Stomach (tissue), 4 donors: Measurements from ENCODE around the gene CUTC.

Experiments used
- CTCF ChIP-seq, 7 experiments: fragments of 450-650 bp in 4 of 7; fragments of 200-600 bp in 3 of 7; sonication (generic) in 3 of 7; IDR thresholded peaks; one replicate each; pipeline ENCODE4 v1.5.1; 2016 to 2019; ENCODE audit warnings: antibody characterized with exemption in 7 of 7, control low read depth in 2 of 7, mild to moderate bottlenecking in 1 of 7
- EP300 ChIP-seq: sonication (generic); formaldehyde crosslinking; IDR thresholded peaks from one replicate; pipeline ENCODE4 v1.6.1; 2017; ENCODE audit warnings: antibody characterized with exemption
- POLR2A ChIP-seq, 4 donors: fragments of 450-650 bp; IDR thresholded peaks; one replicate each; pipeline ENCODE4 v1.6.1; 2016; ENCODE audit warnings: antibody characterized with exemption in 4 of 4, control low read depth in 2 of 4, mild to moderate bottlenecking in 1 of 4, moderate library complexity in 1 of 4

DNA sequence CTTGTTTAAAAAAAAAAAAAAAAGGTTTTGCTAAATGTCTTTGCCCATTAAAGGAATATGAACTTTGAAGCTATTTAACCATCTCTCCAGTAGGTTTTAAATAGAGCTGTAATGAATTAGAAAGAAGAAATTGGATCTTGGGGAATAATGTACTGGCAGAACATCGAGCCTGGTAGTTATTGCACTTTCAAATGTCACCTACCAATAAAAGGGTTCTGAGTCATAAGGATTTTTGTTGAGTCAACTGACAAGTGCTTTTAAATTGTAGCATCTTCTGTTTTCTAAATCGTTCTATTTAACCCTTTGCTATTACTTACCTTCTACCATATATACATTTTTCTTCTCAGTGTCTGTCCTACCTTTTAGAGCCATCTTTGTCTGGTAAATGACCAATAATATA lies 10.7 kb downstream of the CUTC start:
- TF ChIP-seq CTCF (IDR thresholded peaks at IDR 0.05) (no peak), POLR2A (IDR thresholded peaks at IDR 0.05) (no peak), EP300 (no peak)
